Stimulated activated CD4-positive, alpha-beta T cell treated with anti-CD3 and anti-CD28 coated beads, Interleukin-1b, Interleukin-23, amount 100 ng/mL, for 1 hour (primary cell): Measurements from ENCODE around the gene NAIP.
"Not testable (repeated sequence)": the region's sequence is repeated elsewhere in the genome, so short reads cannot be mapped to it uniquely, and the experiment has no call there.

Experiments used
- DNase-seq, 2 donors: peaks; one replicate each; pipeline ENCODE4 v3.0.0-alpha.2; 2020; ENCODE audit warnings: low read depth in 2 of 2

NAIP gene, protein sequence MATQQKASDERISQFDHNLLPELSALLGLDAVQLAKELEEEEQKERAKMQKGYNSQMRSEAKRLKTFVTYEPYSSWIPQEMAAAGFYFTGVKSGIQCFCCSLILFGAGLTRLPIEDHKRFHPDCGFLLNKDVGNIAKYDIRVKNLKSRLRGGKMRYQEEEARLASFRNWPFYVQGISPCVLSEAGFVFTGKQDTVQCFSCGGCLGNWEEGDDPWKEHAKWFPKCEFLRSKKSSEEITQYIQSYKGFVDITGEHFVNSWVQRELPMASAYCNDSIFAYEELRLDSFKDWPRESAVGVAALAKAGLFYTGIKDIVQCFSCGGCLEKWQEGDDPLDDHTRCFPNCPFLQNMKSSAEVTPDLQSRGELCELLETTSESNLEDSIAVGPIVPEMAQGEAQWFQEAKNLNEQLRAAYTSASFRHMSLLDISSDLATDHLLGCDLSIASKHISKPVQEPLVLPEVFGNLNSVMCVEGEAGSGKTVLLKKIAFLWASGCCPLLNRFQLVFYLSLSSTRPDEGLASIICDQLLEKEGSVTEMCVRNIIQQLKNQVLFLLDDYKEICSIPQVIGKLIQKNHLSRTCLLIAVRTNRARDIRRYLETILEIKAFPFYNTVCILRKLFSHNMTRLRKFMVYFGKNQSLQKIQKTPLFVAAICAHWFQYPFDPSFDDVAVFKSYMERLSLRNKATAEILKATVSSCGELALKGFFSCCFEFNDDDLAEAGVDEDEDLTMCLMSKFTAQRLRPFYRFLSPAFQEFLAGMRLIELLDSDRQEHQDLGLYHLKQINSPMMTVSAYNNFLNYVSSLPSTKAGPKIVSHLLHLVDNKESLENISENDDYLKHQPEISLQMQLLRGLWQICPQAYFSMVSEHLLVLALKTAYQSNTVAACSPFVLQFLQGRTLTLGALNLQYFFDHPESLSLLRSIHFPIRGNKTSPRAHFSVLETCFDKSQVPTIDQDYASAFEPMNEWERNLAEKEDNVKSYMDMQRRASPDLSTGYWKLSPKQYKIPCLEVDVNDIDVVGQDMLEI (N-terminal part only)

DNA sequence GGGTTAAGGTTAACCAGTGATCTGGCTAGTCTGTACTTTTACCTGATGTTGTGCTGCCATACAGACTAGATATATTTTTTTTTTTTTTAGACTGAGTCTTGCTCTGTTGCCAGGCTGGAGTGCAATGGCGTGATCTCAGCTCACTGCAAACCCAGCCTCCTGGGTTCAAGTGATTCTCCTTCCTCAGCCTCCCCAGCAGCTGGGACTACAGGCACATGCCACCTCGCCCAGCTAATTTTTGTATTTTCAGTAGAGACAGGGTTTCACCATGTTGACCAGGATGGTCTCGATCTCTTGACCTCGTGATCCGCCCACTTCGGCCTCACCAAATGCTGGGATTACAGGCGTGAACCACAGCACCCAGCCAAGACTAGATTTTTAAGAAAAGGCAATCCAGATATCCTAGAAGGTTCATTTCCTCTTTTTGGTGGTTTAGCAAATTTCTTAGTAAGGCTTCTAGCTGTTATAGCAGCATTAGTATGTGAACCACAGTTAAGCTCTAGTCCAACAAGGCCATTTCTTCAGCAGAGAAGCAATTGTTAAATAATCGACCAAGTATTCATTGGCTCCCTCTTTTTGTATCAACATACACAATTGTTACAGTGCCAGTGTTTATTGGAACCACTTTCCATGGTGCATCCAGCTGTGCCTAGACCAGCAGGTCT lies at the start of gene NAIP:
Gene NAIP (minus strand): TSS at position 51 of the 665 bp plus-strand sequence. CDS start 12,424 bp downstream, outside the sequence.
- not testable (repeated sequence) for DNase-seq

DNA sequence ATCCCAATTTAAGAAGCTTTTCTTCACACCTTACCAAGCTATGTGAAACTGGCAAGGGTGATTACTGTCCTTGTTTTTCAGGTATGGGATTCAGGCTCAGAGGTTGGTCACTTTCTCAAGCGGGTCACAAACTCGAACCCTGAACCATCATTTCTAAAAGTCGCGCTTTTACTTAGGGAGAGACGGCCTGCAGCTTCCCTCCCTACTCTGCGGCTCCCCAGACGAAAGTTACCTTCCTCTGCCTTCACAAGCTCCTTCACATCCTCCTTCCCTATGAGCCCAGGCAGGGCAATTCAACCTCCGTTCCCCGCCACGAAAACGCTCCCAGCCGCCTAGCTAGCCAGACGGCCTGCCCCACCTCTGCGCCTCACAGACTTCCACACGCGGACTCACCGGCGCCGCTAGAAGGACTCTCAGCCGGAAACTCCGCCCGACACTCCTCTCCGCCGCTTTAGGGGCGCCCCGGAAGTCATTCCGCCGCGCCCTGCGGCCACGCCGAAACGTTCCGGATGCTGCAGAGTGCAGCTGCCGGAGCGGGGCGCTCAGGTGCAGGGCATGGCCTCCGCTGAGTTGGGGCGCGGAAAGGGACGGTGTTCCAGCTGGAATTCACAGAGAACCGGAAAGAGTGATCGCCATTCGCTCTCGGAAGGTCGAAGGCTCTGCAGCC lies 42.3 kb upstream of the NAIP start, which contains the start of gene GTF2H2:
Gene GTF2H2 (minus strand): TSS at position 415 of the 667 bp plus-strand sequence. CDS start 4,913 bp downstream, outside the sequence.
- DNase-seq: not testable (repeated sequence)

DNA sequence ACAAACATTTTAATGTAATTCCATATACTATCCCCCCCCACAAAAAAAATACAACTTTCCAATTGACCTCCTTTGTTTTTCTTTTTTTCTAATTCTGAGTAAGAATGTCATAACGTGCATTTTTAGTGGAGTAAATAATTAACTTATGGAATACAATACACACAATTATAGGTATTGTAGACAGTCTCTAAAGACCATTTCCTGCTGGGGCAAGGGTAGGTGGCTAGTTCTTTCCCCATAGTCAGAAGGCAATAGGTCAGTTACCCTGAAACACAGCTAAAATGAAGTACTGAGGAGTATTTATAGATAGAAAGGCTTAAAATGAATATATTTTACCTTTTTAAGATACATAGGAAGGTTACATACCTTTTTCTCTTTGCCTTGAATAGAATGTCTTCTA lies 36.2 kb upstream of the NAIP start:
- DNase-seq: not testable (repeated sequence)

DNA sequence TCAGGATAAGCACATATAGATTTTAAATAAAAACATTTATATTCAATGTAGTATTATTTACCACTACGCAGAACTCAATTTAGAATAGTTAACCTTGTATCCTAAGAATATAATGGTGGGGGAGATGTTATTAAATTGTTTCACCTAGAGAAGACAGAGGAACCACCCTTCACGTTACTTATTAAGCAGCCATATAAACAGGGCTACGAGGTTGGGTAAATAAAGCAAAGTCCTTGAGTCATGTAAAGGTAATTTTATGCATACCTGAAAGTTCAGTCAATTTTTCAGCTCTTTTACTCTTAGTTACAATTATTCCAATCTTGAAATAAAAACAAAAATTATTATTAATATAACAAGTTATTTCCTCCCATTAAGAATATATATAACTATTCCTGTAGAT lies 34.3 kb upstream of the NAIP start:
- not testable (repeated sequence) for DNase-seq

DNA sequence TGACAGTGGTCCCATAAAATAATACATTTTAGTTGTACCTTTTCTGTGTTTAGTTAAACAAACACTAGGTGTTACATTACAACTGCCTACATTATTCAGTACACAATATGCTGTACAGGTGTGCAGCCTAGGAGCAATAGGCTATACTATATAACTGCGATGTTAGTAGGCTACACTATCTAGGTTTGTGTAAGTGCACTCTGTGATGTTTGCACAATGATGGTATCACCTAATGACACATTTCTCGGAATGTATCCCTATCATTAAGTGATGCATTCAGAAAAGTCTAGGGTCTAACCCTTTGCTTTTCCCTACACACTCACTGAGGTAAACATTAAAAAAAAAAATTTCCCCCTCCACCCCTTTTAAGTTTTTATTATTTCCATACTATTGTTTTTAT lies 19.7 kb upstream of the NAIP start:
- not testable (repeated sequence) for DNase-seq

DNA sequence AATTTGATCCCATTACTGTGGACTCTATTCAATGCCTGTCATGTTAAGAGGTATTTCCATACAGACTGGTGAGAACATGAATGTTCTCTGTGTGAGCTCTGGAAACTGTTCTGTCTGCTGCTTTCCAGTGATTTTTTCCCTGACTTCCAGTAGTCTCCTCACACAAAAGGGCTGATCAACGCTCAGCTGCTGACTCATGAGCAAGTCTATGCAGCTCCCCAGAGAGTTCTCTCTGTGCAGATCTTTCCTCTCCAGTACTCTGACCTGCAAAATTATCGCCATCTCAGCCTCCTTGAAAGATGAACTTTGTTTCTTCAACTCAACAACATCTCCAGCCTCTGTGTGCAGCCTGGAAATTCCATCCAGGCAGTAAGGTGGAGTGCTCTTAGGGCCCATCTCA lies 19.0 kb upstream of the NAIP start:
- DNase-seq: not testable (repeated sequence)

DNA sequence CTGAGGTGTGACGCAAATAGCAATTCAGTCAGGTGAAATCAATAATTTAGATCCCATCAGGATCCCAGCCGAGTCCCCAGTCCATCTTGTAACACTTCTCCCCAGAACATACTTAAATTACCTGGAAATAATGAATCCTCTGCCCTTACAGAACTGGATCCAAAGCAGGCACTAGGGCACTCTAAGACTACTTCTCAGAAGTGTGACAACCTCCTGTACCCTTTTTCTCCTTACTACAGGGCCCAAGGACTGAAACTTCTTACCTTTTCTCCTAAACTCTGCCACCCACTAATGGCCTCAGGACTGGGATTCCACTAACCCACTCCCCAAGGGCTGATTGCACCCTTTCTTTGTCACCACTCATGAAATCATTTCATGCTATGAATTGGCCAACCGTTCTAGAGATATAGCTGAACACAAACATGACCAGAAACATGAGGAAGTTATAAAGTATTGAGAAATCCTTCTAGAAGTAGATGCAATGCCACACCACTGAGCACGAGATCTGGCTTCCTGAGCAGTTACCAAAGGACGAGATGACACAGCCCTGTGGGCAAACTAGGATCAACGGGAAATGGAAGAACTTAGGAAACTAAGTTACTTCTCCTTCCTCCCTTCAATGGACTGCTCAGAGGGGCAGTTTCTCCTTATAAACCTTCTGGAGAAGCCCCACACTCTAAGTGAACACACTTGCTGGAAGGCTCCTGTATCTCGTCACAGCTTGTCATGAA lies 6.1 kb upstream of the NAIP start:
- not testable (repeated sequence) for DNase-seq

DNA sequence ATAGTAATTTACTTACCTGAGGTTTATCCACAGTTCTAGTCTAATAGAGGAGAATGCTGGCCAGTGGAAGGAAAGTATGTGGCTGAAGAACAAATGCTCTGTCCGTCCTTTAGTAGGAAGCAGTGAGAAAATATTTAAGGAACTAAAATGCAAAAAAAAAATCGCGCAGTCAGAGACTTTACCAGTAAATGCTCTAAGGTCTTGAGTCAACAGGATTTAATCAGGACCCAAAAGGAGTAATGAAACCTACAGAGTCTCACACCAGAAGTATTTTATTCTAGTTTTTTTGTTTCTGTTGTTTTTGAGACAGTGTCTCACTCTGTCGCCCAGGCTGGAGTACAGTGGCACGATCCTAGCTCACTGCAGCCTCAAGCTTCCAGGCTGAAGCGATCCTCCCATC lies 4.5 kb downstream of the NAIP start:
- not testable (repeated sequence) for DNase-seq

DNA sequence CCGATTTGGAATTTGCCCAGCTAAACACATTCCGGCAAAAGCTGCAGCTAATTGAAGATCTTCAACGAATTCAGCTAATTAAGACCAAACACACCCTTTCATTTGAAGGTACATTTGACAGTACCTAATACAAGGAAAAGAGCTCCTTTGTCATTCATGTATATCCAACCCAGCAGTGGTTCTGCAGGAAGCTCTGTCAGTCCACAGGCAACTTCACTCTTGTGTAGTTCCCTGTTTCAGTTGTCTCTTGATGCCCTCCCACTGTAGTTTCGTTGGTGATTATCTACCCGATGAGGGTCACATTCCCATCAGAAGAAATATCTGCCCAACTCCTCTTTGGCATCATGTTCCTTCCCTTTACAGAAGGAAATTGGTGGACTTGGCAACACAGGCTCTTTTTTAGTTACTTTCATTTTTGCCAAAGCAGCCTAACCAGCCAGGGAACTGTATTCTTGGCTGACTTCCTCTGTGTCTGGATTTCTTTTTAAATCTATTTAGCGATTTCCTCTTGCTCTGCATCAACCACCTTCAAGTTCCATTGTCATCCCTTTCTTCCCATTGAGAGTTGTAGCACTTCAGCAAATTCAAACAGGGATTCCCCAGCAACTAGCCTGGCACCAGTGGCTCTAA lies 6.6 kb downstream of the NAIP start:
- not testable (repeated sequence) for DNase-seq

DNA sequence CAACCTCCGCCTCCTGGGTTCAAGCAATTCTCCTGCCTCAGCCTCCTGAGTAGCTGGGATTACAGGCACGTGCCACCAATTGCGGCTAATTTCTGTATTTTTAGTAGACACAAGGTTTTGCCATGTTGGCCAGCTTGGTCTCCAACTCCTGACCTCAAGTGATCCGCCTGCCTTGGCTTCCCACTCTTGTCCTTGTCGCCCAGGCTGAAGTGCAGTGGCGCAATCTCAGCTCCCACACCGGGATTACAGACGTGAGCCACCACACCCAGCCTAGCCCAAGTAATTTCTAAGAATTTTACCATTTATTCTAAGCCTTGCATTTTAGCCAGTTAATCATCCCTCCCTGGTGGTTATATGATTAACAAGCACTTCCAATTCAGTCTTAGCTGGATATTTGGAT lies 11.0 kb downstream of the NAIP start:
- no peak for DNase-seq

DNA sequence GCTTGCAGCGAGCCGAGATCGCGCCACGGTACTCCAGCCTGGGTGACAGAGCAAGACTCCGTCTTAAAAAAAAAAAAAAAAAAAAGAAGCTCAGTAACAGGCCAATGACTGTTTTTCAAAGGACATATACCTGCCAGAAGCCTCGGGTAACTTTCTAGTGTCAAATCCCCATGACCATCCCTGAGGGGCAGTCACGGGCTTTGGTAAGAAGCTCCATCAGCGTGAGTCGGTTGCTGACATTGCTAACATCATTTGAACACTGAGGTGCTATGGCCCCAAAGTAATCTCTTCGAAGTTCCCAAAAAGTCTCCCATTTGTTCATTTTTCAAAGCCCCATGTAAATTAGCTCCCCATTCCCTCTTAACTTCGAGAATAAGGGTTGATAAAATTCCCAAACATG lies 11.6 kb downstream of the NAIP start:
- no peak for DNase-seq

DNA sequence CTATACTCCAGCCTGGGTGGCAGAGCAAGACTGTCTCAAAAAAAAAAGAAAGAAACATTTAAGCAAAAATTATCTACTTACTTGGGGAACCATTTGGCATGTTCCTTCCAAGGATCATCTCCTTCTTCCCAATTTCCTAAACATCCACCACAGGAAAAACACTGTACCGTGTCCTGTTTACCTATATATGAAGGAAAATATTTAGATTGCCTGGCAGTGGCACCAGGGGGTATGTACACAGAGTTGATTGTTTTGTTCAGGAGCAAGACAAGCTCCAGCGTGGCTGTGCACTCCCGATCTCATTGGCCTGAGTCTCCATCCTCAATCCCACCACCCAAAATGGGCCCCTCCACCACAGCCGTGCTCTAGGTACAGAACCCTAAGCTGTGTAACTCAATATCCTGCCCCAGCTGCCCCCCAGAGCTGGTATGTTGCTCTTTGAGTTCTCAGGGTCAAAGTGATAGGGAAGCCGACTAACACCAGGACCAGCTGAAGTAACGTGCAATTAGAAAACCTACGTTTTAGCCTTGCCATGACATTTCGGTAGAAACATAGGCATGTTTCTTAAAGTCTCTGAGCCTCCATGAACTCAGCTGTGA lies 13.8 kb downstream of the NAIP start:
- DNase-seq: no peak

DNA sequence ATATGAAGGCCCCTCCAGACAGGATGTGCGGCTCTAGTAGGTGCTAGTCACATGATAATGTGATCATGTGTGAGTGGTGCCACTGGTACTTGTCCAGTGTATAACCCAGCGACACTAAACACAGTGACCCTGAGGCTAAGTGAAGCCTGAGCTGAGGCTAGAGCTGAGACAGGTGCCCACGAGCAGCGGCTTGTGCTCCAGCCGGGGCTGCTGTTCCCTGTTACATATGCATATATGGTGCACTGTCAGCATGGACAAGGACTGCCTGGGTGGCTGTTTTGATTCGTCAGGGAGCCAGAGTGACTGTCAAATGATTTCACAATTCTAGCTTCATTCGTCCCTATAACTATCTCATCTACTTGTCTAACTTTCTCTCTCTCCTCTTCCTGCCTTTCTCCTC lies 18.2 kb downstream of the NAIP start:
- not testable (repeated sequence) for DNase-seq

DNA sequence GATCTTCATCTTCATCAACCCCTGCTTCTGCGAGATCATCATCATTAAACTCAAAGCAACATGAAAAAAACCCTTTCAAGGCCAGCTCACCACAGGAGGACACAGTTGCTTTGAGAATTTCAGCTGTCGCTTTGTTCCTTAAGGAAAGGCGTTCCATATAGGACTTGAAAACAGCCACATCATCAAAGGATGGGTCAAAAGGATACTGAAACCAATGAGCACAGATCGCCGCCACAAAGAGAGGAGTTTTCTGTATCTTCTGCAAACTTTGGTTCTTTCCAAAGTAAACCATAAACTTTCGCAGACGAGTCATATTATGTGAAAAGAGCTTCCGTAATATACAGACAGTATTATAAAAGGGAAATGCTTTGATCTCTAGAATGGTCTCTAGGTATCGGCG lies 40.3 kb downstream of the NAIP start:
- not testable (repeated sequence) for DNase-seq

DNA sequence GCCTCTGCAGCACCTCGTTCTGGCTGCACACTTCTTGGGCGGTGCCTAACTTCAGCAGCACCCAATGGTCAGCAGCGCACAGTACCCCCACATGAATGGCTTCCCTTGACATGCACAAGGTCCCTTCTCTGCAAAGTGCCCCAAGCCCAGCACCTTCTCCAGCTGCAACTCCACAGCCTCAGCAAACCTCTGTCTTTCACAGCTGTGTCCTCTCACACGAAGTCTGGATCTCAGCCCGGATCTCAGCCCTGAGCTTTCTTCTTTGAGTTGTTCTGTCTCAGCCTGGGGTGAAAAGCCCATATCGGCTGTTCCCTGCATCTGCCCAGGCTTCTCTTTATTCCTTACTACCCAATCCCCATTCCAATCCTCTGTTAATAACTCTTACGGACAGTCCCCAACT lies 57.9 kb downstream of the NAIP start:
- DNase-seq: not testable (repeated sequence)

DNA sequence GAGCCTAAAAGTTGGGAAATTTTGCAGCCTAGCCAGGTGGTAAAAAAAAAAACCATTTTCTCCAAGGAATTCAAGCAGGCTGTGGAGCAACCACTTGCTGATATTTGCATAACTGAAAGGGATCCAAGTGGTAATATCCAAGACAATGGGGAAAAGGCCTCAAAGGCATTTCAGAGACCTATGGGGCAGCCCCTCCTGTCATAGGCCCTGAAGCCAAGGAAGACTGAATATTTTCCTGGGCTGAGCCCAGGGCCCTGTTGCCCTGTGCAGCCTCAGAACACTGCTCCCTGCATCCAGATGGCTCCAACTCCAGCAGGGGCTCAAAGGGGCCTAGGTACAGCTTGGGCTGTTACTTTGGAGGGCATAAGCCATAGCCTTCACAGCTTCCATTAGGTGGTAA lies 60.6 kb downstream of the NAIP start:
- DNase-seq: not testable (repeated sequence)

DNA sequence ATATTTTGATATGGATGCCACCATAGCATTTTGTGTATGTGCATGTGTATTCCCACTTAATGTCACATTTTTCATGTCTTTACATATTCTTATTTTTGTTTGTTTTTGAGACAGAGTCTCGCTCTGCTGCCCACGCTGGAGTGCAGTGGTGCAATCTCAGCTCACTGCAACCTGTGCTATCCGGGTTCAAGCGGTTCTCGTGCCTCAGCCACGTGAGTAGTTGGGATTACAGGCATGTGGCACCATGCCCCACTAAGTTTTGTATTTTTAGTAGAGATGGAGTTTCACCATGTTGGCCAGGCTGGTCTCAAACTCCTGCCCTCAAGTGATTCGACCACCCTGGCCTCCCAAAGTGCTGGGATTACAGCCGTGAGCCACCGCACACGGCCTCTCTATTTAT lies 72.1 kb downstream of the NAIP start:
- not testable (repeated sequence) for DNase-seq

DNA sequence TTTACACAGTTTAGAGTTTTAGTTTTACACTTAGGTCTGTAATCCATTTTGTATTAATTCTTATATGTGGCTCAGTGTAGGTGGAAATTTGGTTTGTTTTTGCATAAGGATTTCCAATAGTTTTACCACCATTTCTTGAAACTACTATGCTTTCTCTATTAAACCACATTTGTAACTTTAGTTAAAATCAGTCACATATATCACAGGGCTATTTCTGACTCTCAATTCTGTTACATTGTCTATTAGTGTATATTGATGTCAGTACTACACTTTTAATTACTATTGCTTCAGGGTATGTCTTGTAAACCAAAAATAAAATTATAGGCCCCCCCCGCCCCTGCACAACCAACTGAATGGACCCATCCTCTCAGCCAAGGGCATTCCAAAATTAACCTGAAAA lies 92.6 kb downstream of the NAIP start:
- not testable (repeated sequence) for DNase-seq

DNA sequence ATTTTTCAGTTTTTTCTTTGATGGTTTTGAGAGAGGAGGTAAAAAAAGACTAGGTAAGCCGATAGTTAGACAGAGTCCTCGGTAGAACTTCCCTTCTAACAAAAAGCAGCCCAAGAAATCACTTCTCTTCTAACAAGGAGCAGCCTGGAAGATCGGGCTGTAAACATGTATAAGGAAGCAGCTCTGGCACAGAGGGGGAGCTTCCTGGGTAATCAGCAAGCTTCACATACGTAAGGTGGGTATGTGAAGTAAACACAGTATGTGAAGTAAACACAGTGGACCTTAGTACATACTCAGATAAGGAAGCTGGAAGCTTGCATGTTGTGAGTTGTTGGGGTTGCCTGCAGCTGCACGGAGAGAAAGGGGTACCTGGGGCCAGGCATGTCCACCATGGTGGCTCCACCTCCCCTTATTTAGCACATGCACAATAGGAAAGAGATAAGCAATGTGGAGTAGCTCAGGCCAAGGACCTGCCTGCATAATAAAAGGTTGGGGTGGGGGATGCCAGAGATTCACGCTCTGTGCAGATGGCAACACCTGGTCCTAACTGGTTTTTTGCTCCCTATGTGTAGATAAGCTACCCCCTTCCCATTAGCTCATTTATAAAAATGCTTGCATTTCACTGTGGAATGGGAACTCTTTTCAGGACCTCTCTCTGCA lies 93.3 kb downstream of the NAIP start:
- not testable (repeated sequence) for DNase-seq
